Liver (tissue), 9 donors: Measurements from ENCODE around the gene CAMP. TPM values are rescaled to one million over a fixed set of nuclear protein-coding genes. Genes with fewer than 3 reads are reported as not detected.

Source experiments
- DNase-seq: peaks from one replicate; pipeline ENCODE4 v3.0.0-alpha.2; 2017; ENCODE audit warnings: low spot score
- H3K27ac ChIP-seq, 2 donors: one replicate each; pipeline ENCODE4 v1.7.0; 2013; ENCODE audit warnings: inconsistent platforms in 2 of 2, low read length in 2 of 2, control low read depth in 1 of 2, low read depth in 1 of 2, mild to moderate bottlenecking in 1 of 2
- H3K27me3 ChIP-seq, 4 donors: one replicate each; pipeline versions ENCODE4 v1.6.1 to v1.7.0; 2013; ENCODE audit warnings: low read length in 3 of 4, inconsistent platforms in 1 of 4, mild to moderate bottlenecking in 1 of 4, moderate library complexity in 1 of 4; ENCODE audit not compliant: control insufficient read depth in 4 of 4, insufficient read depth in 4 of 4
- H3K36me3 ChIP-seq, 4 donors: one replicate each; pipeline versions ENCODE4 v1.6.1 to v1.7.0; 2013; ENCODE audit warnings: low read length in 3 of 4, mild to moderate bottlenecking in 3 of 4, low read depth in 1 of 4, moderate library complexity in 1 of 4; ENCODE audit not compliant: control insufficient read depth in 4 of 4, insufficient read depth in 3 of 4
- H3K4me1 ChIP-seq, 4 donors: one replicate each; pipeline versions ENCODE4 v1.6.1 to v1.7.0; 2013; ENCODE audit warnings: low read length in 3 of 4, mild to moderate bottlenecking in 3 of 4, moderate library complexity in 1 of 4; ENCODE audit not compliant: control insufficient read depth in 4 of 4, insufficient read depth in 4 of 4
- H3K4me3 ChIP-seq, 3 donors: one replicate each; pipeline versions ENCODE4 v1.6.1 to v1.7.0; 2013; ENCODE audit warnings: low read length in 3 of 3, control low read depth in 1 of 3, low read depth in 1 of 3, mild to moderate bottlenecking in 1 of 3
- H3K9ac ChIP-seq, 2 donors: one replicate each; pipeline ENCODE4 v1.7.0; 2013; ENCODE audit warnings: low read length in 2 of 2, mild to moderate bottlenecking in 2 of 2, moderate library complexity in 2 of 2, control low read depth in 1 of 2, low read depth in 1 of 2
- H3K9me3 ChIP-seq, 4 donors: one replicate each; pipeline versions ENCODE4 v1.6.1 to v1.7.0; 2013; ENCODE audit warnings: low read length in 3 of 4; ENCODE audit not compliant: control insufficient read depth in 4 of 4
- EGR1 ChIP-seq, 2 donors: IDR thresholded peaks; 2 replicates each; pipeline ENCODE4 v1.6.1; 2016 to 2018; ENCODE audit warnings: antibody characterized with exemption in 2 of 2, low read depth in 2 of 2
- FOXA1 ChIP-seq: IDR thresholded peaks from 2 replicates; pipeline ENCODE4 v1.6.1; 2016; ENCODE audit warnings: antibody characterized with exemption
- FOXA2 ChIP-seq: IDR thresholded peaks from 2 replicates; pipeline ENCODE4 v1.6.1; 2016; ENCODE audit warnings: antibody characterized with exemption
- GABPA ChIP-seq, 2 donors: IDR thresholded peaks in 1 of 2; conservative IDR thresholded peaks in 1 of 2; 2 replicates each; pipeline ENCODE4 v1.6.1; 2016; ENCODE audit warnings: antibody characterized with exemption in 2 of 2, mild to moderate bottlenecking in 1 of 2, moderate library complexity in 1 of 2
- HNF4A ChIP-seq, 2 donors: conservative IDR thresholded peaks; 2 replicates each; pipeline ENCODE4 v1.6.1; 2016; ENCODE audit warnings: antibody characterized with exemption in 2 of 2, mild to moderate bottlenecking in 2 of 2
- HNF4G ChIP-seq: IDR thresholded peaks from 2 replicates; pipeline ENCODE4 v1.6.1; 2016; ENCODE audit warnings: antibody characterized with exemption
- JUND ChIP-seq, 2 donors: IDR thresholded peaks; 2 replicates each; pipeline ENCODE4 v1.6.1; 2016; ENCODE audit warnings: antibody characterized with exemption in 2 of 2
- NR2F2 ChIP-seq: IDR thresholded peaks from 2 replicates; pipeline ENCODE4 v1.6.1; 2016; ENCODE audit warnings: antibody characterized with exemption
- RAD21 ChIP-seq, 2 donors: IDR thresholded peaks; 2 replicates each; pipeline ENCODE4 v1.6.1; 2016; ENCODE audit warnings: antibody characterized with exemption in 2 of 2, mild to moderate bottlenecking in 2 of 2
- REST ChIP-seq: IDR thresholded peaks from 2 replicates; pipeline ENCODE4 v1.6.1; 2016; ENCODE audit warnings: antibody characterized with exemption, mild to moderate bottlenecking
- RXRA ChIP-seq, 2 donors: IDR thresholded peaks; 2 replicates each; pipeline ENCODE4 v1.6.1; 2017 to 2018; ENCODE audit warnings: antibody characterized with exemption in 2 of 2, mild to moderate bottlenecking in 1 of 2
- SP1 ChIP-seq: IDR thresholded peaks from 2 replicates; pipeline ENCODE4 v1.6.1; 2018; ENCODE audit warnings: antibody characterized with exemption, mild to moderate bottlenecking
- TAF1 ChIP-seq: conservative IDR thresholded peaks from 2 replicates; pipeline ENCODE4 v1.6.1; 2016; ENCODE audit warnings: antibody characterized with exemption, mild to moderate bottlenecking
- YY1 ChIP-seq: IDR thresholded peaks from 2 replicates; pipeline ENCODE4 v1.6.1; 2016; ENCODE audit warnings: antibody characterized with exemption, mild to moderate bottlenecking
- WGBS: extraction: QIAGEN DNeasy Blood & Tissue Kit; methylation state at CpG from one replicate; pipeline ENCODE4 v1.1.7; 2013; 5-methylcytosine and 5-hydroxymethylcytosine counted together
- polyA plus RNA-seq, 2 donors: library from polyadenylated mRNA; stranded (reverse) in 1 of 2; unstranded in 1 of 2; fragments of 200-250 nt in 1 of 2; fragments of >200 nt in 1 of 2; fragmentation: Nextera tagmentation in 1 of 2; extraction: Ambion mirVana in 1 of 2; gene quantifications; one replicate each; pipeline versions ENCODE4 v1.2.1 to v1.2.3, GENCODE V29; 2013 to 2015
- total RNA-seq, 2 donors: library from RNA; depleted of rRNA; stranded (reverse); fragments of >200 nt; gene quantifications; one replicate each; pipeline ENCODE4 v1.2.3, GENCODE V29; 2014
- TF ChIP-seq, protein P1 (sequence below): IDR thresholded peaks from 2 replicates; pipeline ENCODE4 v1.6.1; 2016; ENCODE audit warnings: antibody characterized with exemption
- TF ChIP-seq, protein P2 (sequence below): fragments of 150-350 bp; IDR thresholded peaks from 2 replicates; pipeline ENCODE4 v1.5.1; 2017; ENCODE audit warnings: improper control_type of control experiment, low read depth, low read length; ENCODE audit not compliant: missing input control
- TF ChIP-seq, protein P3 (sequence below): IDR thresholded peaks from 2 replicates; pipeline ENCODE4 v1.6.1; 2016; ENCODE audit warnings: antibody characterized with exemption
- TF ChIP-seq, protein P4 (sequence below): IDR thresholded peaks from 2 replicates; pipeline ENCODE4 v1.6.1; 2016; ENCODE audit warnings: antibody characterized with exemption
- donor health status: healthy.
- donor health status: healthy.
- donor health status: healthy.
- donor health status: healthy.
- donor health status: healthy.

Gene CAMP
- total and polyA plus RNA-seq, 4 donors, result 0.25 to 3.2 (median 0.62) TPM; not detected in 1

DNA sequence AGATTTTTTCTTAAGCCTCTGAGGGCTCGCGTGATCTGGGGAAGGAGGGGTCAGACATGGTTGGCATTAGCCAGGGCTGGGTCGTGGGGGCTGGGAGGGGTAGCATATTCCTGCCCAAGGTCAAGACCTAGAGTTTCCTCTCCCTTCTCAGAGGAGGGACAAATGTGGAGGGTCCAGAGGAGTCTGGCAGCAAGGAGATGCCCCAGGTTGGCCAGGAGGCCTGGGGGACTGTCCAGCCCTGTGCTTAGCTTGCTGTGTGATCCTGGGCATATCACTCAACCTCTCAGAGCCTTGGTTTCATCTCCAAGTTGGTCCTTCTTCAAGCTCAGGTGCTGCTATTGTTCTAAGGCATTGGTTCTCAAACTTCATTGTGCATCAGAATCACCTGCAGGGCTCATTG, 9.1 kb upstream of the CAMP start:
- no peaks in the 10 kb centered on the region for H3K36me3 ChIP-seq
- no peak for DNase-seq
- peaks cover 0 to 7% (median 0%) of the 10 kb centered on the region in 4 donors for H3K4me1 ChIP-seq
- H3K9me3 ChIP-seq, result no peaks in the 10 kb centered on the region
- H3K9ac ChIP-seq, result no peak overlapping the region
- no peak overlapping the region for H3K27ac ChIP-seq
- 96% methylated on average over 3 of the region's 3 CpGs for WGBS
- no peak for TF ChIP-seq REST
- TF ChIP-seq, protein P1, sequence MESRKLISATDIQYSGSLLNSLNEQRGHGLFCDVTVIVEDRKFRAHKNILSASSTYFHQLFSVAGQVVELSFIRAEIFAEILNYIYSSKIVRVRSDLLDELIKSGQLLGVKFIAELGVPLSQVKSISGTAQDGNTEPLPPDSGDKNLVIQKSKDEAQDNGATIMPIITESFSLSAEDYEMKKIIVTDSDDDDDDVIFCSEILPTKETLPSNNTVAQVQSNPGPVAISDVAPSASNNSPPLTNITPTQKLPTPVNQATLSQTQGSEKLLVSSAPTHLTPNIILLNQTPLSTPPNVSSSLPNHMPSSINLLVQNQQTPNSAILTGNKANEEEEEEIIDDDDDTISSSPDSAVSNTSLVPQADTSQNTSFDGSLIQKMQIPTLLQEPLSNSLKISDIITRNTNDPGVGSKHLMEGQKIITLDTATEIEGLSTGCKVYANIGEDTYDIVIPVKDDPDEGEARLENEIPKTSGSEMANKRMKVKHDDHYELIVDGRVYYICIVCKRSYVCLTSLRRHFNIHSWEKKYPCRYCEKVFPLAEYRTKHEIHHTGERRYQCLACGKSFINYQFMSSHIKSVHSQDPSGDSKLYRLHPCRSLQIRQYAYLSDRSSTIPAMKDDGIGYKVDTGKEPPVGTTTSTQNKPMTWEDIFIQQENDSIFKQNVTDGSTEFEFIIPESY, result no peak
- TF ChIP-seq FOXA1, result no peak
- no peak for TF ChIP-seq NR2F2
- no peak for TF ChIP-seq GABPA (IDR thresholded peaks at IDR 0.05 in 1 of 2, conservative IDR thresholded peaks at IDR 0.05 in 1 of 2)
- TF ChIP-seq FOXA2, result no peak
- TF ChIP-seq JUND (IDR thresholded peaks at IDR 0.05), result no peak
- no peak for TF ChIP-seq HNF4A (conservative IDR thresholded peaks at IDR 0.05)
- TF ChIP-seq, protein P2, sequence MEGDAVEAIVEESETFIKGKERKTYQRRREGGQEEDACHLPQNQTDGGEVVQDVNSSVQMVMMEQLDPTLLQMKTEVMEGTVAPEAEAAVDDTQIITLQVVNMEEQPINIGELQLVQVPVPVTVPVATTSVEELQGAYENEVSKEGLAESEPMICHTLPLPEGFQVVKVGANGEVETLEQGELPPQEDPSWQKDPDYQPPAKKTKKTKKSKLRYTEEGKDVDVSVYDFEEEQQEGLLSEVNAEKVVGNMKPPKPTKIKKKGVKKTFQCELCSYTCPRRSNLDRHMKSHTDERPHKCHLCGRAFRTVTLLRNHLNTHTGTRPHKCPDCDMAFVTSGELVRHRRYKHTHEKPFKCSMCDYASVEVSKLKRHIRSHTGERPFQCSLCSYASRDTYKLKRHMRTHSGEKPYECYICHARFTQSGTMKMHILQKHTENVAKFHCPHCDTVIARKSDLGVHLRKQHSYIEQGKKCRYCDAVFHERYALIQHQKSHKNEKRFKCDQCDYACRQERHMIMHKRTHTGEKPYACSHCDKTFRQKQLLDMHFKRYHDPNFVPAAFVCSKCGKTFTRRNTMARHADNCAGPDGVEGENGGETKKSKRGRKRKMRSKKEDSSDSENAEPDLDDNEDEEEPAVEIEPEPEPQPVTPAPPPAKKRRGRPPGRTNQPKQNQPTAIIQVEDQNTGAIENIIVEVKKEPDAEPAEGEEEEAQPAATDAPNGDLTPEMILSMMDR, result no peak
- TF ChIP-seq TAF1, result no peak
- no peak for TF ChIP-seq RAD21 (IDR thresholded peaks at IDR 0.05)
- H3K4me3 ChIP-seq, result no peak overlapping the region
- H3K27me3 ChIP-seq, result no peaks in the 10 kb centered on the region

GRCh38 chr3:48215019-48215418, 8.3 kb upstream of the CAMP start:
- Histone ChIP-seq H3K27ac (no peak overlapping the region), H3K4me1 (peaks cover 0 to 7% (median 0%) of the 10 kb centered on the region in 4 donors), H3K9ac (no peak overlapping the region), H3K4me3 (no peak overlapping the region), H3K27me3 (no peaks in the 10 kb centered on the region), H3K36me3 (no peaks in the 10 kb centered on the region), H3K9me3 (no peaks in the 10 kb centered on the region)
- WGBS, result 61% methylated on average over 3 of the region's 3 CpGs
- DNase-seq, result no peak
- TF ChIP-seq, protein P3, sequence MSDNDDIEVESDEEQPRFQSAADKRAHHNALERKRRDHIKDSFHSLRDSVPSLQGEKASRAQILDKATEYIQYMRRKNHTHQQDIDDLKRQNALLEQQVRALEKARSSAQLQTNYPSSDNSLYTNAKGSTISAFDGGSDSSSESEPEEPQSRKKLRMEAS, result no peak
- no peak for TF ChIP-seq RXRA (IDR thresholded peaks at IDR 0.05)
- TF ChIP-seq EGR1 (IDR thresholded peaks at IDR 0.05; ENCODE audit: low read depth in 2 of 2), result no peak
- TF ChIP-seq, protein P4, sequence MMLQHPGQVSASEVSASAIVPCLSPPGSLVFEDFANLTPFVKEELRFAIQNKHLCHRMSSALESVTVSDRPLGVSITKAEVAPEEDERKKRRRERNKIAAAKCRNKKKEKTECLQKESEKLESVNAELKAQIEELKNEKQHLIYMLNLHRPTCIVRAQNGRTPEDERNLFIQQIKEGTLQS, result no peak
- no peak for TF ChIP-seq SP1
- TF ChIP-seq HNF4A (conservative IDR thresholded peaks at IDR 0.05), result no peak
- no peak for TF ChIP-seq GABPA (IDR thresholded peaks at IDR 0.05 in 1 of 2, conservative IDR thresholded peaks at IDR 0.05 in 1 of 2)
- TF ChIP-seq YY1, result no peak
- no peak for TF ChIP-seq NR2F2
- TF ChIP-seq FOXA2, result no peak
- TF ChIP-seq, protein P2, result no peak
- no peak for TF ChIP-seq REST
- no peak for TF ChIP-seq HNF4G
